ENCODE results near the gene F5.
A peak's percentile ranks its signal among the peaks of the same experiment; 100 is the strongest.

F5 gene

DNA sequence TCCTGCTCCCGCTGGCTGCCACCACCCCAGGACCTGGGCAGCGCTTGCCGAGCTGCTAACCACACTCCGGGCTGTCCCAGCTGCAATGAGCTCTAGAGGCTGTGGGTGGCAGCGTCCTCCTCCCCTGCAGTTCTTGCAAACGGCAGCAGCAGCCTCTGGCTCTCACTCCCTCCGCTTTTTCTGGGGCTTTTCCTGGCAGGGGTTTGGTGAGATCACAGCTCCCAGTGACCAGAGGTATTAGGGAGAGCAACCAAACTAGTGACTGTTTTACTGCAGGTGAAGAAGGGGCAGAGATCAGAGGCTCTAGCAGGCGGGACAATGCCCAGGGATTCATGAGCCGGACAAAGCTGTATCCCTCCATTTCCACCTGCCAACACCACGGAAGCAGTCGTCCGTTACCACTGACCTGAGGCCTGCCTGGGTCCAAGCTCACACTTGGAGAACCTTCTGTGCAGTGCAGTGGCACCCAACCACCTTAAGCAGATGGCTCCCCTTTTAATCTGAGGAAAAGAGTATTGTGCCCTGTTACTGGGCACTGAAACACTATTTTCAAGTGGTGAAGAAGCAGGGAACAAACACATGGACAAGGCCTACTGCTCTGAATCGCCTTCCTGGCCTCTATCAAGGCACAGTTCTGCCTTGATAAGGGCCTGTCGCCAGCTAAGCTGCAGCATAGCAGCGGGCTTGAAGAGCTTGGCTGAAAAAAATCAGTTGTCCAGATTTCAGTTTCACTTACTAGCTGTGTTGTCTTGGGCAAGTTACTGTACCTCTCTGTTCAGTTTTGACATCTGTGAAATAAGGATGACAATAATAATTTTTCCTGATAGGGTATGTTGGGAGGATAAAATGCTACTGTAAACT lies at the start of gene F5:
Gene F5 (minus strand): TSS at position 87 of the 861 bp plus-strand sequence. CDS start 95 bp downstream, outside the sequence.
- DNase-seq, result peak; percentile 59

DNA sequence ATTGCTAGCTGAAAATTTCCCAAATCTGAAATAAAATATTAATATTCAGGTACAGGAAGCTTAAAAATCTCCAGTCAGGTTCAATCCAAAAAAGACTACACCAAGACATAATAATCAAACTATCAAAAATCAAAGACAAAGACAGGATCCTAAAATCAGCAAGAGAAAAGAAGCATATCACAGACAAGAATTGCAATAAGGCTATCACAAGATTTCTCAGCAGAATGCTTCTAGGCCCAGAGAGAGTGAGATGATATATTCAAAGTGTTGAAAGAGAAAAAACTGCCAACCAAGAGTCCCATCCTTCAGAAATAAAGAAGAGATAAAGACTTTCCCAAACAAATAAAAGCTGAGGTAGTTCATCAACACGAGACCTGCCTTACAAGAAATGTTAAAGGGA lies 48.6 kb upstream of the F5 start:
- DNase-seq, result no peak

DNA sequence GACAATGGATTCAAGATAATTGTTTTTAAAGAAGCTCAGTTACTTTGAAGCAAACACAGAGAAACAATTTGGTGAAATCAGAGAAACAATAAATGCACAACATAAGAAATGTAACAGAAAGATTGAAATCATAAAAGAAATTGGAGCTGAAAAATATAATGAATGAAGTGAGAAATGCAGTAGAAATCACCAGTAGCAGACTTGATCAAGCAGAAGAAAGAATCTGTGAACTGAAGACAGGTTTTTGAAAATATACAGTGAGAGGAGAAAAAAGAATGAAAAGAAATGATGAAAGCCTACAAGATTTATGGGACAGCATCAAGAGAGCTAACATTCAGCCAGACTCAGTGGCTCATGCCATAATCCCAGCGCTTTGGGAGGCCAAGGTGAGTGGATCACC lies 47.9 kb upstream of the F5 start:
- no peak for DNase-seq

DNA sequence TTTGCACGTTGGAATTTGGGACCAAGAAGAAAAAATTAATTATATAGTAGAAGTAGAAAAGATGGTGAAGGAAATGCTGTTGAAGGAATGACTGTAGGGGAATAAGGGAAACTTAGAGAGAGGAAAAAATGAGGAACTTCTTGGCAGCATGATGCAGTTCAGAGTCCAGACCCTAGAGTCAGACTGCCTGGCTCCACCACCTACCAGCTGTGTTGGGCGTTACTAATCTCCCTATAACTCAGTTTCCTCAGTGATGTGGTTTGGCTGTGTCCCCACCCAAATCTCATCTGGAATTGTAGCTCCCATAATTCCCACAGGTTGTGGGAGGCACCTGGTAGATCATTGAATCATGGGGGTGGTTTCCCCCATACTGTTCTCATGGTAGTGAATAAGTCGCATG lies 45.0 kb upstream of the F5 start:
- no peak for DNase-seq

DNA sequence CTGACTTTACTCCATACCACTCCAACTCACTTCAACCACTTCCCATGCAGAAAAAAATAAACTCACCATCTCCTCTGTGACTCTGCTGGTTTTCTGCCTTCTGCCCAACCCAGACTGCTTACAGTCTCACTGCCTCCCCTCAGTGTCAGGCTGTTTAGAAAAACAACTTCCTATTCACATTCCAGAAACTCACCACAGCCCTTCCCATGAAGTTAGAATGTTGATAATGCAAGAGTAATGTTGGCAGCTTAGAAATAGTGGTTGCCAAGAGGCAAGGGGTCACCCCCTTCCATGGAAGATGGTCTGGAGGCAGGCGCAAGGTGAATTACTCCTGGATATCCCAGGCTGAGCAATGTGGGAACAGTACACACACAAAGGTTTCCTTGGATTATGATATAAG lies 43.7 kb upstream of the F5 start, which contains the start of gene SELP:
Gene SELP (minus strand): TSS at position 119 of the 400 bp plus-strand sequence. CDS start 50 bp downstream, at position 69.
- no peak for DNase-seq

DNA sequence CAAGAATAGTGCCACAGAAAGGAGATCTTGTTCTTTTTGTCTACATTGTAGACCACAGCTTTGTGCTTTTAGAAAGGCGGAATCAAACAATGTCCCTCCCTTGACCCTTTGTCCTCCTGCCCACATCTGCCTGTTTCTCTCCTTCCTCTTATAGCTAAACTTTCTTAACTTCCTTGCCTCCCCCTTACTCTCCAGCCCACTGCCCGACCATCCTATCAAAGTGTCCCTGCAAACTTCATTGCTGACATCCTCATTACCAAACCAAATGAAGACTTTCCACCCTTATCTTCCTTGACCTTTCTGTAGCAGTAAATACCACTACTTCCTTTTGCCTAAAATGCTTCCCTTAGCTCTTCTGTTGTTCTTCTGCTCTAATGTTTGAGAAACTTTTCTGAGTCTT lies 38.6 kb upstream of the F5 start:
- no peak for DNase-seq

DNA sequence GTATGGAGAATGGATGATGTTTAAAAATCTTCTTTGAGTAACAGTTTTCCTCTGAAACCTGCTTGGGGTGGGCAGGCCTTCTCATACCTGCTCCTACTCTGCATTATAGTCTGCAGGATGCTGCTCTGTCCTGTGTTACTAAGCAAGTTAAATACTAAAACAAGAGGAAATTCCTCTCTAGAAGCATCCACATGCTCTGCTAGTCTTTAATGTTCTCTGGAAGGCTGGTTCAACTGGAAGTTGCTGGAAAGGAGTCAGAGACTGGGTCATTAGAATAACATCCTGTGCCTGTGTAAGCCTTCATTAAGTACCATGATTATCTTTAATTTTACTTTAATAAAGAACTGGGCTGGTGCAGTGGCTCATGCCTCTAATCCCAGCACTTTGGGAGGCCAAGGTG lies 37.8 kb upstream of the F5 start:
- DNase-seq, result no peak

DNA sequence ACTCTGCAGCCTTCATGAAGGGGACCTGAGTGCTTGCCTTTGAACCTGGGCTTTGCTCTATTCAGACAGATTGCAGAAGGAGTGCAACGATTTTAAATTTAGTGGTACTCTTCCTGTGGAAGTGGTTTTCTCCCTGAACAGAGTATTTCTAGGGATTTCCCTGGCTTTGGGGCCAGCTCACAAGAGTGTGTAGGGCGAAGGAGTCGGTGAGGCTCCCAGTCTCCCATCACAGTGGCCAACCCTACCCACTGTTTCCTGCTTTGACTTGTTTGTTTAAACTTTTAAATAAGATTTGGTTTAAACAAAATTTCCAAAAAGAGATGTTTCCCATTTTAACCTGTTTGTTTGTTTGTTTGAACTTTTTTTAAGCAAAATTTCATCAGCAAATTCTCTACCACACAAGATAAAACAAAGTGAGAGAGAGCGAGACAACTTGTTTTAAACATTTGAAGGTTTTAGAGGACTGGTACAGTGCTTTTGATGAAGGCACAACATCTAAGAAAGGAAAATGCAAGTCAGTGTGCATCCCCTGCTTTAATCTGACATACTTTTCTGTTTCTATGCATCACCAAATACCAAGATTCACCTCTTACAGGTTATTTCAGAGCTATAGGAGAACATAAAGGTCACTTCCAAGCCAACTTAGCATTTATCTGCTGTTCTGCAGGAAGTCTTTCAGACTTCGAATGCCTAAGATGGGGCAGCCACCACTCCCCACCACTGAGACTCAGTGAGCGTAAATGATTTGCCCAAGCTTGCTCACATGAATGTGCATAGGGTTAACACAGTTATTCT lies 37.0 kb upstream of the F5 start:
- no peak for DNase-seq

DNA sequence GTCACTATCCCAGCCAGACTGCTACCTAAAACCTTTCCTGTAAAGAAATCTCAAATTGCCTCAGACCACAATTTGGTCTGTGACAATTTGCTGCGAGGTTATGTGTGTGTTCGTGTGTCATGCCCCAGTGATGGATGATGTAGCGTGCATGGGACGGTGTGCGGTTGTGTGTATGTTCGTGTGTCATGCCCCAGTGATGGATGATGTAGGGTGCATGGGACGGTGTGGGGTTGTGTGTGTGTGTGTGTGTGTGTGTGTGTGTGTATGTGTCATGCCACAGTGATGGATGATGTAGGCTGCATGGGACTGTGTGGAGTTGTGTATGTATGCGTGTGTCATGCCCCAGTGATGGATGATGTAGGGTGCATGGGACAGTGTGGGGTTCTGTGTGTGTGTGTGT lies 34.3 kb upstream of the F5 start:
- DNase-seq, result no peak

DNA sequence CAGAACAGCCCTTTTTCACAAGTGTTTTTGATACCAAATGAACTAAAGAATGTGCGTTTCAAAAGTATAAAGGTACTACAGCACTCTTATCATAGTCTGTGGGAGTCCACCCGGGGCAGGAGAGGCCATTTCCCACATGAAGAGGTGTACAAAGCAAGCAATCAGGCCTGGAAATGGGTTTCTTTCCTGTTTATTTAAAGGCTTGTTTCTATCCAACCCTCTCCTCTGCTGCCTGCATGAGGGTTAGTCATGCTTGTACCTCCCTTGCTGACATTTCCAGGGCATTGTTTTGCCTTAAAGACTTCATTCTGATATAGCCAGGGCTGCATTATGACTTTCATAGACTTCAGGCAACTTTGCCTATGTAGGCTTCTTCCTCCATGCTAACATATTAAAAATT lies 32.1 kb upstream of the F5 start:
- no peak for DNase-seq

DNA sequence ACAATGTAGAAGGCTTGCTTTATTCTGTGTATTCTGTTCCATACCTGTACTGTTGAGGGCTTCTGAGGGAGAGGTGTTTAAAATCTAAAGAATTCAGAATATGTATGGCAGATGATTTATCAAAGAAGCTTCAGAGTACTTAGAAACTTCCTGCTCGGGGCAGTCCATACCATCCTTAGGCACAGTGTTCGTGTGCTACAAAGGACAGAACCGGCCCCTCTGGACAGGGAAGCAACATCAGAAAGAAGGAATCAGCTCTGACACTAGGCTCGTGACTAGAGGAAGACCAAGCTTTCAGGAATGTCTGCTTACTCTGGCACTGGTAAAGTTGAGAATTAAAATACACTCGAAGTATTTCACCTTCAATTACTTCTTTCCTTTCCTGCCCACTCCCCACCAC lies 29.5 kb upstream of the F5 start:
- DNase-seq, result no peak

DNA sequence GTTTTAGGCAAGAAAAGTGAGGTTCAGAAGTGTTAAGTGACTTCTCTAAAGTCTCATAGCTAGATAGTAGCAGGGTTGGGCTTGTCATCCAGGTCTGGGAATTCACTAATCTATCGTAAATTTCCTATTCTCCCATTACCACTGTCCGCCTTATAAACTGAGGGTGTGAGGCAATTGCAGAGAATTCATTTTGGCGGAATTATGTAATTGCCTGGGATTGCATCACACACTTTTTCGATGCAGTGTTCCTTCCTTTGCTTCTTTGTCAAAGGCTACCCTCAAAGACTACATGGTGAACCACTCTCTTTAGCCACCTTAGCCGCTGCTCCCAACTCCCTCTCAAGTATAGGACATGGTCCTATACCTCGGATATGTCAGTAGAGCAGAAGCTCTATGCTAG lies 24.6 kb upstream of the F5 start:
- no peak for DNase-seq

DNA sequence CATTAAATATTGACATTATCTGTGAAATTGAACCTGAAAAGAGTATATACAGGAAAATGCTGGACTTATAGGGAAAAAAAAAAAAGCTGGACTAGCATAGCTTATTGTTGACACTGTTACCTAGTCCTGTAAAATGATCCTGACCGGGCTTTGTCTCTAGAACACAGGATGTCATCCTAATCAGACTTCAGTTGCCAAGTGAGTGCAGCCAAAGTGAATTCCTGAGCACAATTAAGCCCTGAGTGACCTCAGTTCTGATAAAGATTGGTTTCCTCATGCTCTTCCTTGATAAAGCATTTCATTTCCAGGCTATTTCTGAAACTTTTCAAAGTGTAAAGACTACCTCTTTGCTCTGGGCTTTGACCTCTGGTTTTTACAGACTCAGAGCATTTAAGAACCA lies 23.8 kb upstream of the F5 start:
- DNase-seq, result no peak

DNA sequence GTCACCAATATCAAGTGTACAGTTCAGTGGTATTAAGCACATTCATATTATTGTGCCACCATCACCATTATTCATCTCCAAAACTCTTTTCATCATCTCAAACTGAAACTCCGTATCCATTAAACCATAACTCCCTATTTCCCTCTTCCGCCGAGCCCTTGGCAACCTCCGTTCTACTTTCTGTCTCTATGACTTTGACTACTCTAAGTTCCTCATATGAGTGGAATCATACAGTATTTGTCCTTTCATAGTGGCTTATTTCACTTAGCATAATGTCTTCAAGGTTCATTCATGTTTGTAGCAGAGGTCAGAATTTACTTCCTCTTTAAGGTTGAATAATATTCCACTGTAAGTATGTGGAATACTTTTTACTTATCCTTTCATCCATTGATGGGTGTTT lies 21.9 kb upstream of the F5 start:
- DNase-seq, result no peak

DNA sequence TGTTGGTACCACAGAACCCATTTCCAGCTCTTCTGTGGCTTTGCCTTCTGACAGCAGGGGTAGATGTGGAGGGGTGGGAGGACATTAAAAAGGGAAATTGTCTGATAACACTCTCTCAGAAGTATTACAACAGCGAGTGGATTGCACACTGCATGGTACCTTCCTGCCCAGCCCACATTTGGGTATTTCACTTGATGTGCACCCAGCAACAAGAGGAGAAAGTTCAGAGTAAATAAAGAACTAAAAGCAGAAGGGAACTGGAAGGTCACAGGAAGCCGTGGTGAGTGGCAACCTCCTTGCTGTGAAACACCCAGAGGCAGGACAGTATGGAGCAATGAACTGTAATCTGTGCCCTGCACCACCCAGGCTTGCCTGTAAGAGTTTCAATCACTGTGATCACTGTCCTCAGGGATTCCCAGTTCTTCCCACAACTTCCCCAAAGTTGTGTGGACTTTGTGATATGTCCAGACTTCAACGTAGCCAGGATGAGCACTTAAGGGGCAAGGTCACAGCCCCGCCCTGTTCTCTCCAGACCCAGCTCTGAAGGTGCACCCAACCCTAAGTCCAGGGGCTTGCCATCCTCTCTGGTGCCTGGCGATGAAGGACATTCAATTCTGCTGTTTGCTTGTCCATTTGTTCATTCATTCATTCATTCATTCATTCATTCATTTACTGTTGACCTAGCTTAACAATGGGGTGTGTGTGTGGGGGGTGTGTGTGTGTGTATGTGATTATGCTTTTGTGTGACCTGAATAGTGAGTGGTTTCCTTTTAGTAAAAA lies 18.7 kb upstream of the F5 start:
- no peak for DNase-seq

DNA sequence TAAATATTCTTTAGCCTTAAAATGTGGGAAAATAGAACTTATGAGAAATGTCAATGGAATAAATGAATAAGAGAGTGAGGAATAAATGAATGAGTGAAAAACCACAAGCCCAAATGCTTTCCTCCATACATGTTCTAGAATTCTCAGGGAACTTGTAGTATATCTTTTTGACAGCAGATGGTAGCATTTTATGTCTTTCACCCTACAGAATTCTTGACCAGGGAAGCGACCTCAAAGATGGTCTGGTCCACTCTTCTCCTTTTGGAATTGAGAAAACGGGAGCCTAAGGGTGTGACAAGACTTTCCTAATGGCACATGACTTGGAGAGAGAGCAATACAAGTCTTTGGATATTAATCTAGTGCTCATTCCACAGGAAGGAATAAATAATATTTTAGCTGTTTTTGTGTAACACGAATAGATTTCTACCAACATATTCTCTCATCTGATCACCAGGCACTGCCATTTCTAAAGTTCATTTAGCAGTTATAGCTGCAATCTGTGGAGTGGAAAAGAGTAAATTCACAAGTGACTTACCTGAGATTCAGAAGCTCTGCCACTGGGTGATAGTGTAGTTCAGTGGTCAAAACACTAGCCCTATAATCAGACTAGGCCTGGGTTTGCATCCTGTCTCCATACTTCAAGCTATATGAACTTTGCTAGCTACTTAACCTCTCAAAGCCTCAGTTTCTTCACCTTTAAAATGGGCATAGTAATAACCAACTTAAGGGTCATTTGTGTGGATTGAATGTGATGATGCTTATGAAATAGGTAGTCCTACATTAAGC lies 15.0 kb upstream of the F5 start:
- DNase-seq, result peak; percentile 11

DNA sequence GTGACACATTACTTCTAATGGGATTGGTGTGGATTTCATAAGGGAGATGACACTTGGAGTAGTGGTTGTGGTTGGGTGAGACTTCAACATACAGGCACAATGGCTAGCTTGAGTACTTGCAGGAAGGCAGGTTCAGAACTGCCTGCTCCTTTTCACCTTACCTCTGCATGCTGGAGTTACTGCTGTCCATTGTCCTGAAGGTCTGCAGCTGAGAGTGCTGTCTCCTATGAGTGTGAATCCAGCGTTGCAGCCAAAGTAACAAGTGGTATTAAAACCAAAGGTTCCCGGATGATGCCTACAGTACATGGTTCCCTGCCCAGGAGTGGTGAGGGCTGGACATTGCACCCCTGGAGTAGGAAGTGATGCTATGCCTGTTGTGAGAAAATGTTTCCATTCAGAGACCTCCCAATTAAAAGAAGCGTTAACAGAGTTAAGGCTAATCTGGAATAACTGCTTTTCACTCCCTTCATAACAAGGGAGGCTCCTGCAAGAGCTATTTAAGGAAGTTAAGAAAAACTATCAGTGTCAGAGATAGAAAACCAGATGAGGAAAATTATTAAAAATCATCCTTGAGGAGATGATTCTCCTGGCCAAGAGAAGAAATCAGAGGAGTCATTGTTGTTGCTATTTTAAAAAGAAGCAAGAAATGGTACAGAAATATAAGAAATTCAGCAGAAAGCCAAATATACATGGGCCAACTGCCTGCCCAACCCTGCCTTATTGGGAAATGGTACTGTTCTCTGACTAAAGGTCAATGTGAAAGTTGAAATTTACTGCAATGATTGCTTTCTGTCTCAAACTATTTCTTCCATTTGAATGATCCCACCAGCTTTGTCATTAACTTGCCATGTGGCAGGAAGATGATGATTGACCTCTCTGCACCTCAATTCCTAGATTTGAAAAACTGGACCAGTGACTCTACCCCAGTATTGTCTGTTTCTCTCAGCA lies 9.8 kb upstream of the F5 start:
- no peak for DNase-seq

DNA sequence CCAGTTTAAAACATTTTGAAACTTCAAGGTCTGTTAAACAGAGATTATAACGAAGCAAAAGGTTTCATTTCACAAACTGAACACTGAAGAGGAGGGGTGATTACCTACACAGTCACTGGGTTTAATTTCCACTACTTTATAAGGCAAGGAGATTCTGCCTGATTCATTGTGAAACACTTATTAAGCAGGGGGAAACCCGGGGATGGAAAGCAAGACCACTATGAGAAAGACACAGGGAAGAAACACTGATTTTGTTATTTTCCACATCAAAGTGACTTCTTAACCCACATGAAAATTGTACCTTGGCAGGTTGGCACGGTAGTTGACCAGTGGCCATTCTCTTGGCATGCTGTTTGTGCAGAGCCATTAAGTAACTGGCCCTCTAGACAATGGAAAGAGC lies 8.1 kb upstream of the F5 start:
- DNase-seq, result no peak

DNA sequence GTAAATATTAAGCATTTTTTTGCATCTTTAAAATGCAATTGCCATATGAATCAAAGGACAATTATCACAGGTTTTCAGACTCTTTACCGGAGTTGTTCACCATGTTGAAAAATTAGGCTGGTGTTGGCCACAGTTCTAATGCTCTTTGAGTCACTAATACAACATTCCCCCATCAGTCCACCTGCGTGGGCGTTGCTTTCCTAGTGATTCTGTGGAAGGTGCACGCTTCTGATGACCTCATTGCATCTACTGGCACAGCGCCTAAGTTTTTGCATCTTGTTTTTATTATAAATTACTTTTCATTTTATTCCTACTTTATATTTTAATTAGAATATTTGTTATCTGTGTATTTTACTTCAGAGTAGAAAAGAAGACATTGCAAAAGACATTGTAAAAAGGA lies 4.7 kb upstream of the F5 start:
- no peak for DNase-seq

DNA sequence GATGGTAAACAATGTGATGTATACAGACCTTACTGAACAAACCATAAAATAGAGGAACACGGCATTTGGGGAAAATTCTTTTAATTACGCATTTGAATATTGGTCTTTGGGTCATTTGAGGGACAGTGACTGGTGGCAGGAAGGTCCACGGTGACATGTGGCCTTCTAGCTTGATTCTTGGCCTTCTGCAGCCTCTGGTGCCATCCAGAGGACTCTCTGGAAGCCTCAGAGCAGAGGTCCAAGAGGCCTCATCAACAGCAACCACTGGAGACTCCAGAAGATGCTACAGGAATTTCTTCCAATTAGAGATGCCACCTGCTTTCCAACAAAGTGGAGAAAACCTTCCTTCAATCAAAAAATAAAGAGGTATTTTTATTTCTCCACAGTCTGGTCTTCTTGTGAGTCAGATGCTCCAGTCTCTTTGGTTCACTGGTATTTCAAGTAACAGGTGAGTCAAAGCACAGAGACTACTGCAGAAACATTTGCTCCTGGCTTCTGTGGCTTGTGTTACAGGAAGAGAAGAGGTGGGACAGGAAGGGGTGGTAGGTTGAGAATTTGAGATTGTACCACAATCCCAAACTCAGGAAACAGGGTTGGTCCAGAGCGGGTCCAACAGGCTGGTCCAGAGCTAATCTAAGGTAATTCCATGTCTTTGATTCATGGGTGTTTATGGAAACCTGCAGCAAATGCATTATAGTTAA lies 2.7 kb upstream of the F5 start:
- no peak for DNase-seq

DNA sequence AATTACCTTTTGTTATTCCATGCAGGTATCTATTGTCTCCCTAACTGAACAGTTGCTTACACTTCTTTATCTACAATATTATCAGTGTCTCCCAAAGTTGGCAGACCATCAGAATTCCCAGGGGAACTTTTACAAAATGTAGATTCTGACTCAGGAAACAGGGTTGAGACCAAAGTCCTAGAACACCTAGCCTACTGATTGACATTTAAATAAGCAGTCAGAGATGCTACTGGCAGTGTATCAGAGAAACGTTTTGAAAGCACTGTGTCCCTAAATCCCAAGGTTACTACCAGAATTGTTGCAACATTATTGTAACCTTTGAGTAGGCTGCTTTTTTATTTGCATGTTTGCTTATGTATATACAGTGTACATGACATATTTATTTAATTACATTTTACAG lies 1.8 kb upstream of the F5 start:
- no peak for DNase-seq
